HEK293T (cell line): ENCODE measurements around the gene IL2RA.

Experiments used
- FOXM1 ChIP-seq: fragments of 450-650 bp; IDR thresholded peaks from 2 replicates; pipeline ENCODE4 v1.6.1; 2017; ENCODE audit warnings: mild to moderate bottlenecking, borderline replicate concordance
- SUZ12 ChIP-seq: fragments of 450-650 bp; IDR thresholded peaks from 2 replicates; pipeline ENCODE4 v1.6.1; 2016; ENCODE audit warnings: mild to moderate bottlenecking

GRCh38 chr10:6012121-6012905 is 49.9 kb downstream of the IL2RA start:
- TF ChIP-seq SUZ12, result no peak
- no peak for TF ChIP-seq FOXM1
